GM10266 (cell line): ENCODE measurements around the gene AFAP1.

Experiments used
- DNase-seq: peaks from one replicate; pipeline ENCODE4 v3.0.0; 2012; ENCODE audit errors: extremely low spot score
- TF ChIP-seq, protein P1 (sequence below): IDR thresholded peaks from 2 replicates; pipeline ENCODE4 v1.5.1; 2012; ENCODE audit warnings: mild to moderate bottlenecking, low read depth; ENCODE audit not compliant: control insufficient read depth, insufficient read depth; ENCODE audit errors: missing control alignments

AFAP1 gene

DNA sequence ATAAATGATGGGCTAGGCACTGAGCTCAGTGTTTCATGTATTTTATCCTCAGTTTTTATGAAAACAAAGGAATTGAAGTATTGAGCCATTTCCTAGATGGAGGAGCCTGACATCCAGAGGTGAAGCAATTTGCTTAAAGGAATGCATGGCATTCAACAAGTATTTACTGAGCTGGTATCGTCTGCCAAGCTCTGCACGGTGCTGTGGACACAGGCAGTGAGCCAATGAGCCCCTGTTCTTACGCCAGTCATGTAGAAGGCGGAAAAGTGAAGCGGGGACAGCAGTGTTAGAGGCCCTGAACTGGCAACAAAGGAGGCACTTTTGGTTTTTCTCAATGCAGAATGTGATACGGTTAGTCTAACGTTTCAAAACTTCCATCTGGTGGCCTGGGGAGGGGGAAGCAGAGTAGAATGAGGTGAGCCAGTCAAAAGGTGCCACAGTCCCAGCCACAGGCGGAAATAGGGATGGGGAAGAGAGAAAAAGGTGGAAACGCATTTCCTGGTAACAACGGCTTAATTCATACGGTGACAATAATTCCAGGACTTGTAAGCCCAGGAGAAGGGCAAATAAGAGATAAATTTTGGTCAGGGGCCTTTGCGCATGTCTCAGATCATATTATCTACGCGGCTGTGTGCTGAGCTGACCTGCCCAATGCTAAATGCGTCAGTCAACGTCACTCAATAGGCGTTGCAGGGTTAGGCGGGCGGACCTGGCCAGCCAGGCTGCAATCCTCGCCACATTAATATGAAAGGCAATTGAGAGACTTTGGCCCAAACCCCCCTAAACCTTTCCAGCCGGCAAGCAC is 133.9 kb downstream of the AFAP1 start:
- TF ChIP-seq, protein P1, sequence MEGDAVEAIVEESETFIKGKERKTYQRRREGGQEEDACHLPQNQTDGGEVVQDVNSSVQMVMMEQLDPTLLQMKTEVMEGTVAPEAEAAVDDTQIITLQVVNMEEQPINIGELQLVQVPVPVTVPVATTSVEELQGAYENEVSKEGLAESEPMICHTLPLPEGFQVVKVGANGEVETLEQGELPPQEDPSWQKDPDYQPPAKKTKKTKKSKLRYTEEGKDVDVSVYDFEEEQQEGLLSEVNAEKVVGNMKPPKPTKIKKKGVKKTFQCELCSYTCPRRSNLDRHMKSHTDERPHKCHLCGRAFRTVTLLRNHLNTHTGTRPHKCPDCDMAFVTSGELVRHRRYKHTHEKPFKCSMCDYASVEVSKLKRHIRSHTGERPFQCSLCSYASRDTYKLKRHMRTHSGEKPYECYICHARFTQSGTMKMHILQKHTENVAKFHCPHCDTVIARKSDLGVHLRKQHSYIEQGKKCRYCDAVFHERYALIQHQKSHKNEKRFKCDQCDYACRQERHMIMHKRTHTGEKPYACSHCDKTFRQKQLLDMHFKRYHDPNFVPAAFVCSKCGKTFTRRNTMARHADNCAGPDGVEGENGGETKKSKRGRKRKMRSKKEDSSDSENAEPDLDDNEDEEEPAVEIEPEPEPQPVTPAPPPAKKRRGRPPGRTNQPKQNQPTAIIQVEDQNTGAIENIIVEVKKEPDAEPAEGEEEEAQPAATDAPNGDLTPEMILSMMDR: no peak

DNA sequence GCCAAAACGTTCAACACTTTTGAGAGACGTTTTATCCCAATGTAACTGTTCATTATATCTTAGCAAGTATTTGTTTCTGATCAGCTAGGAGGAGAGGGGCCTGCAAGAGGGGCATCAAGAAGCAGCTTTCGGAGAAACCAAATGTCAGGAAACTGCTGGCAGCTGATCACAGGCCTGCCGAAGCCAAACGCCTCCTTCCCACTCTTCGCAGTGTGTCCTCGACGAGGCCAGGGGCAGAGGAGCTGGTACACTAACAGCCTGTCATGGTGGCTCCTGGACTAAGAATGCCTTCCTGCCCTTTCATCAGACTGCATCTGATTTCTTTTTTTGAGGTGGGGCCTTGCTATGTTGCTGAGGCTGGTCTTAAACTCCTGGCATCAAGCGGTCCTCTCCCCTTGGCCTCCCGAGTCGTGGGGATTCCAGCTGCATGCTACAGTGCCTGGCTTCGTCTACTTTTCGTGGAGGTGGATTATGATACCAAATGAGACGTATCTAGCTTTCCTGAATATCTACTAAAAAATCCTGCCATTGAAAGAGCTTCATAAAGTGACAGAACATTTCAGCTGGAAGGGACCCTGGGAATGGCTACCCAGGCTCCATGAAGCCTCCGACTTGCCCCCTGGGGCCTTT is 134.8 kb downstream of the AFAP1 start:
- TF ChIP-seq, protein P1: no peak
- no peak for DNase-seq

More for the DNA sequence above, 133.9 kb downstream of the AFAP1 start:
- DNase-seq: no peak

DNA sequence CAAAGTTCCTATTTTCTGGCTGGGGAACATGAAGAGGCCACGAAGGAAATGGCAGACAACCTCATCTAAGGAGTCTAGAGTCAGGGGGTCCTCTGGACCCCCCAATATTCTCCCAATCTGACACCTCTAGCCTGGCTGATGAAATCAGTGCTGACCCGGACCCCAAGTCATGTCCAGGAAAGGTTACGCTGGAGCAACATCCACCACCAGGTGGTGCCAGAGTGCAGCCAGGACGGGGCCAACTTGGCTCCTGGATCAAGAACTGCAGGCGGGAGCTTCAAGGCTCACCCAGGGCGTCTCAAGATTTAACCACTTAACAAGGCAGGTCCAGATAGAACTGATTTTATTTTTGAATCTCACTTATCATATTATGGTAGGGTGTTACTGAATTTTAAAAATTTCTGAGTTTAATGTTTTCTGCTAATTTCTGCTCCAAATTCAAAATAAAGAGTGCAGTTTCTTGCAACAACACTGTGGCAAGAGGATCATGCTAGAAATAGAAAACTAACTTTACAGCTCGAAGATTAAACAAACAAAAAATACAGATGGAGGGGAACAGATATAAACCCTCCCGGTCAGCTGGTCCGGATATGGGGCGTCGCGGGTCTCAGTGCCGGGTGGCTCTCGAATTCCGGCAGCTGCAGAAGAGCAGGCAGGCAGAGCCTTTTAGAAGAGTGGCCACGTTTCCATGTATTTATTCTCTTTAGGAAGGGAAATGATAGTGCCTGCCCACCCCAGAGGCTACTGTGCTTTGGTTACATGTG is 135.5 kb downstream of the AFAP1 start:
- TF ChIP-seq, protein P1: peak; percentile 92
- DNase-seq: peak; percentile 77

DNA sequence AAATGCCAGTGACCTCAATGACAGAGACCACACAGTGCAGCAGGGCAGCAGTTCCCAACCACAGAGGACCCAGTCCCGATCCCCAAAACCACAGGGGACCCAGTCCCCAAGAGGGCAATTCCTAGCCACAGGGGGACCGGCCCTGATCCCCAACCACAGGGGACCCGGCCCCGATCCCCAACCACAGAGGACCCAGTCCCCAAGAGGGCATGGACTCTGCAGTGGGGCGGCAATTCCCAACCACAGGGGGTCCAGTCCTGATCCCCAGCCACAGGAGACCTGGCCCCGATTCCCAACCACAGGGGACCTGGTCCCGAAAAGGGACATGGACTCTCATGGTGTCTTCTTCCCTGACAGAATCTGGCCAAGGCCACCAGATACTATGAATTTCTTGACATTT is 136.3 kb downstream of the AFAP1 start:
- DNase-seq: no peak
- TF ChIP-seq, protein P1: no peak

DNA sequence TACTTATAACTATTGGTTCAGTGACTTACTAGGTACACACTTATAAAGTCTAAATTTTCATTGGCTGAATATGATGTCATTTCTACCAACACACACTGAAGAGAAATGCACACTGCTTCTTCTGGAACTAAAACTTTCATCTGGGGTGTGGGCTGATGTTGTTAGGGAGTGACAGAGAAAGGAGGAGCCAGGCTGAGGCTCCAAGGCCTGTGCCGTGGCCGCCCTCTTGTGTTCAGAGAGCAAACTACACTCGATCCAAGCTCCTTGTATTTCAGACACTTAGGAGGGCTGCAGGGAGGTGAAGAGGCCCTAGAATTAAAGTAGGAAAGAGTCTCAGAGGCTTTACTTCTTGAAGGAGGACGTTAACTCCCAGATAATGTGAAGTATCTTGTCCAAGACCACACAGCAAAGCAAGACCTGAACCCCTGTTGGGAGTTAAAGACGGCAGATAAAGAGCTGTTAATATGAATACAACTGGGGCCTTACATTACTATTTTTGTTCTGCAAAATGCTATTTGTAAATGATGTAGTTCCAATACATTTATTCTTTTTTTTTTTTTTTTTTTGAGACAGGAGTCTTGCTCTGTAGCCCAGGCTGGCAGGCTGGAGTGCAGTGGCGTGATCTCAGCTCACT is 137.5 kb downstream of the AFAP1 start:
- DNase-seq: peak; percentile 76
- TF ChIP-seq, protein P1: peak; percentile 80

DNA sequence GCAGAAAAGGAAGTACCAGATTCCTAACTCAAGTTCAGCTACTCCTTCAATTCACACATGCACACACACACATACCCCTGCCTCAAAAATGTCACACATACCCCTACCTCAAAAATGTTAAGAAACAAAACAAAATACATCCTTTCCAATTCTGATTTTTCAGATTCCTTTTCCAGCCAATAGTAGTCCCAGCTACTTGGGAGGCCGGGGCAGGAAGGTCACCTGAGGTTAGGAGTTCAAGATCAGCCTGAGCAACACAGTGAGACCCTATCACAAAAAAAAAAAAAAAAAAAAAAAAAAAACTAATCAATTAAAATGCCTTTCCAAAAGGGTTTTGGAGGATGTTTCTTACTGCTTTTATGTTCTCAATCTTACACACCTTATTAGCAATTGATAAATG is 138.0 kb downstream of the AFAP1 start:
- no peak for DNase-seq
- TF ChIP-seq, protein P1: no peak

DNA sequence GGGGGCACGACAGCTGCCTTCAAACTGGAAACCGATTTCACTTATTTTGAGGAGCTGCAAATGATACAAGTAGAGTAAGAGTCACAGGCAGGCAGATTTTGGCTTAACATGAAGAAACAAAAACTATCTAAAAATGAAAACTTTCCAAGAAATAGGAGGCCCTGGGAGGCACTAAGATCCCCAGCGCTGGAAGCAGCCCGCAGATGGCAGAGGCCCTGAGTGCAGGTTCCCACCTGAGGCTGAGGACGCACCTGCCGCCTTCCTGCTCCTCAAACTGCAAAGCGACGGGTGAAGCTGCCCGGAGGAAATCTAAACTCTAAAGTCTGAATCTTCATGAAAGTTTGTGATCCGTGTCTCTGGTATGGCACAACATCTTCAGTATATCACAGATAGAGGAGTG is 138.7 kb downstream of the AFAP1 start:
- TF ChIP-seq, protein P1: no peak
- DNase-seq: no peak
